HEK293 (cell line): ENCODE results near the gene MACROH2A1.

Experiments used
- CTCF ChIA-PET: fragments of 350-600 bp; formaldehyde crosslinking; extraction: SDS; loops from one replicate; lab custom pipeline; 2021; ENCODE audit warnings: antibody characterized with exemption; lab: Yijun Ruan, JAX
- POLR2A ChIA-PET: fragments of 300-600 bp; formaldehyde crosslinking; extraction: SDS; loops from one replicate; lab custom pipeline; 2020; ENCODE audit warnings: antibody characterized with exemption, inconsistent platforms; lab: Yijun Ruan, JAX
- H3K27ac ChIP-seq: fragments of 200-500 bp; sonication (Bioruptor generic); 2 replicates; pipeline ENCODE4 v1.5.1; 2014; ENCODE audit warnings: low read depth, low read length, control low read depth, inconsistent platforms; ENCODE audit errors: extremely low read depth
- H3K36me3 ChIP-seq, 2 experiments: fragments of 200-500 bp in 1 of 2; sonication (Bioruptor generic) in 1 of 2; 1 replicate in 1 of 2; 2 replicates in 1 of 2; pipeline ENCODE4 v1.5.1; 2014 to 2017; ENCODE audit warnings: inconsistent platforms in 2 of 2, low read length in 2 of 2; ENCODE audit not compliant: control insufficient read depth in 2 of 2, insufficient read depth in 1 of 2
- H3K4me1 ChIP-seq: fragments of 200-500 bp; sonication (Bioruptor generic); 2 replicates; pipeline ENCODE4 v1.5.1; 2014; ENCODE audit warnings: mild to moderate bottlenecking, low read length, inconsistent platforms; ENCODE audit not compliant: control insufficient read depth, insufficient read depth
- H3K4me3 ChIP-seq: 2 replicates; pipeline ENCODE4 v1.5.1; 2011; ENCODE audit warnings: low read depth, mild to moderate bottlenecking, control low read depth, low read length, moderate library complexity
- H3K9me3 ChIP-seq: fragments of 200-500 bp; sonication (Bioruptor generic); 2 replicates; pipeline ENCODE4 v1.5.1; 2014; ENCODE audit warnings: low read depth, low read length, inconsistent platforms; ENCODE audit not compliant: control insufficient read depth, insufficient read depth
- AEBP2 ChIP-seq: fragments of 450-650 bp; formaldehyde crosslinking; IDR thresholded peaks from 2 replicates; pipeline ENCODE4 v1.5.1; 2016; ENCODE audit warnings: missing biosample characterization, missing genetic modification characterization, borderline replicate concordance
- BCL11B ChIP-seq: fragments of 450-650 bp; formaldehyde crosslinking; IDR thresholded peaks from 2 replicates; pipeline ENCODE4 v1.5.1; 2016; ENCODE audit warnings: low read depth, missing biosample characterization, missing genetic modification characterization
- OVOL3 ChIP-seq: fragments of 450-650 bp; formaldehyde crosslinking; IDR thresholded peaks from 2 replicates; pipeline ENCODE4 v1.5.1; 2016; ENCODE audit warnings: missing biosample characterization, missing genetic modification characterization
- PATZ1 ChIP-seq: fragments of 450-650 bp; formaldehyde crosslinking; IDR thresholded peaks from 2 replicates; pipeline ENCODE4 v1.5.1; 2016; ENCODE audit warnings: missing biosample characterization, missing genetic modification characterization
- PBX3 ChIP-seq: sonication (generic); formaldehyde crosslinking; IDR thresholded peaks from 2 replicates; pipeline ENCODE4 v1.8.1; 2022; ENCODE audit warnings: mild to moderate bottlenecking, moderate library complexity, missing genetic modification reagents
- PRDM1 ChIP-seq: fragments of 450-650 bp; formaldehyde crosslinking; IDR thresholded peaks from 2 replicates; pipeline ENCODE4; 2016; ENCODE audit warnings: missing biosample characterization, missing genetic modification characterization
- PRDM2 ChIP-seq: fragments of 450-650 bp; formaldehyde crosslinking; IDR thresholded peaks from 2 replicates; pipeline ENCODE4 v1.5.1; 2016; ENCODE audit warnings: missing biosample characterization, missing genetic modification characterization, borderline replicate concordance
- WT1 ChIP-seq: fragments of 450-650 bp; formaldehyde crosslinking; IDR thresholded peaks from 2 replicates; pipeline ENCODE4 v1.5.1; 2016; ENCODE audit warnings: missing biosample characterization, missing genetic modification characterization
- ZFP69B ChIP-seq: fragments of 450-650 bp; formaldehyde crosslinking; IDR thresholded peaks from 2 replicates; pipeline ENCODE4 v1.5.1; 2016; ENCODE audit warnings: missing biosample characterization, missing genetic modification characterization
- ZNF221 ChIP-seq: fragments of 450-650 bp; formaldehyde crosslinking; IDR thresholded peaks from 2 replicates; pipeline ENCODE4 v1.5.1; 2017; ENCODE audit warnings: missing biosample characterization, missing genetic modification characterization, borderline replicate concordance
- ZNF292 ChIP-seq: fragments of 450-650 bp; formaldehyde crosslinking; IDR thresholded peaks from 2 replicates; pipeline ENCODE4 v1.5.1; 2016; ENCODE audit warnings: low read depth, missing biosample characterization, missing genetic modification characterization, borderline replicate concordance
- ZNF311 ChIP-seq: fragments of 450-650 bp; formaldehyde crosslinking; IDR thresholded peaks from 2 replicates; pipeline ENCODE4 v1.5.1; 2017; ENCODE audit warnings: missing biosample characterization, missing genetic modification characterization, borderline replicate concordance
- ZNF354C ChIP-seq: fragments of 450-650 bp; formaldehyde crosslinking; IDR thresholded peaks from 2 replicates; pipeline ENCODE4 v1.5.1; 2016; ENCODE audit warnings: missing biosample characterization, missing genetic modification characterization, low read depth, borderline replicate concordance
- ZNF362 ChIP-seq: fragments of 450-650 bp; formaldehyde crosslinking; IDR thresholded peaks from 2 replicates; pipeline ENCODE4 v1.5.1; 2016; ENCODE audit warnings: missing biosample characterization, missing genetic modification characterization
- ZNF530 ChIP-seq: fragments of 450-650 bp; formaldehyde crosslinking; IDR thresholded peaks from 2 replicates; pipeline ENCODE4 v1.5.1; 2016; ENCODE audit warnings: low read depth, missing biosample characterization, missing genetic modification characterization
- ZNF544 ChIP-seq: fragments of 450-650 bp; formaldehyde crosslinking; IDR thresholded peaks from 2 replicates; pipeline ENCODE4 v1.5.0; 2017; ENCODE audit warnings: missing biosample characterization, missing genetic modification characterization
- ZNF549 ChIP-seq: fragments of 450-650 bp; IDR thresholded peaks from 2 replicates; pipeline ENCODE4 v1.5.1; 2018; ENCODE audit warnings: missing biosample characterization, missing genetic modification characterization, mild to moderate bottlenecking, inconsistent platforms, moderate library complexity
- ZNF585B ChIP-seq: fragments of 450-650 bp; formaldehyde crosslinking; IDR thresholded peaks from 2 replicates; pipeline ENCODE4 v1.5.1; 2016; ENCODE audit warnings: missing biosample characterization, missing genetic modification characterization
- ZNF624 ChIP-seq: fragments of 450-650 bp; formaldehyde crosslinking; IDR thresholded peaks from 2 replicates; pipeline ENCODE4 v1.5.1; 2017; ENCODE audit warnings: missing biosample characterization, missing genetic modification characterization

The MACROH2A1 gene

GRCh38 chr5:135369952-135370351 is 29.1 kb downstream of the MACROH2A1 start (continued):
- TF ChIP-seq PRDM2 (no peak), ZNF530 (no peak), PBX3 (CRISPR knock-in tag) (no peak), ZNF585B (tag by site-specific recombination) (no peak), WT1 (tag by site-specific recombination) (no peak), AEBP2 (tag by site-specific recombination) (no peak), OVOL3 (tag by site-specific recombination) (no peak), ZNF221 (tag by site-specific recombination) (no peak), ZFP69B (tag by site-specific recombination) (no peak), ZNF549 (no peak)

GRCh38 chr5:135367554-135367953 is 31.5 kb downstream of the MACROH2A1 start:
- H3K4me1 ChIP-seq = peaks cover 2% of the 10 kb centered on the region; the same call in 1 of the 2 replicates
- TF ChIP-seq BCL11B (tag by site-specific recombination) (no peak), PRDM1 (tag by site-specific recombination) (0 out of 2 replicates have a peak, but pooled peaks have one; percentile 31)
- TF ChIP-seq, all 188 proteins: peak for 1
- Histone ChIP-seq H3K36me3 (peaks cover 18 to 90% of the 10 kb centered on the region in 2 experiments), H3K9me3 (no peaks in the 10 kb centered on the region), H3K4me3 (no peak overlapping the region), H3K27ac (no peak overlapping the region)
- ChIA-PET CTCF (interaction anchor here (1.3 kb wide), 1 partner anchor 58 kb away, joined by 5 read pairs; no protein-coding TSS in a partner anchor), POLR2A (no interaction called here)

- Histone ChIP-seq H3K4me1 (peaks cover 2% of the 10 kb centered on the region; the same call in 1 of the 2 replicates), H3K27ac (no peak overlapping the region), H3K4me3 (no peak overlapping the region), H3K36me3 (peaks cover 19 to 87% of the 10 kb centered on the region in 2 experiments), H3K9me3 (no peaks in the 10 kb centered on the region)
- POLR2A ChIA-PET = no interaction called here
- TF ChIP-seq ZNF624 (no peak), ZNF311 (tag by site-specific recombination) (no peak), ZNF292 (tag by site-specific recombination) (no peak), WT1 (tag by site-specific recombination) (no peak), ZNF362 (tag by site-specific recombination) (no peak), ZNF354C (tag by site-specific recombination) (no peak), ZNF544 (tag by site-specific recombination) (no peak), PATZ1 (no peak), ZNF221 (tag by site-specific recombination) (no peak)
- CTCF ChIA-PET = interaction anchor here (1.3 kb wide), 1 partner anchor 59 kb away, joined by 5 read pairs; no protein-coding TSS in a partner anchor
These were observed 32.0 kb downstream of the MACROH2A1 start for GRCh38 chr5:135367076-135367475.
